ENCODE results near the gene PPP2R5B.

The PPP2R5B gene

GRCh38 chr11:64898076-64898445 is 26.4 kb upstream of the PPP2R5B start:
- Histone ChIP-seq H3K27me3 (ENCODE audit: insufficient read depth, poor library complexity, severe bottlenecking) (no peaks in the 10 kb centered on the region), H3K27ac (replicated peaks) (no peak overlapping the region), H3K4me3 (replicated peaks; ENCODE audit: insufficient read depth, low read length) (no peak overlapping the region)
- no peak for DNase-seq (ENCODE audit: low read depth in 1 of 2, low spot score in 1 of 2)
- no peak for TF ChIP-seq GABPA (IDR thresholded peaks at IDR 0.05; ENCODE audit: low read depth)
- TF ChIP-seq CTCF (IDR thresholded peaks at IDR 0.05; ENCODE audit: insufficient read depth, low read length), result no peak
- no peak for TF ChIP-seq SPI1 (IDR thresholded peaks at IDR 0.05; ENCODE audit: borderline replicate concordance, low read depth)
- TF ChIP-seq POLR2AphosphoS5 (IDR thresholded peaks at IDR 0.05; ENCODE audit: low read depth), result no peak
- no peak for TF ChIP-seq REST (IDR thresholded peaks at IDR 0.05; ENCODE audit: insufficient replicate concordance, low read depth)

- no peak for DNase-seq (ENCODE audit: low read depth in 1 of 2, low spot score in 1 of 2)
- H3K27me3 ChIP-seq (ENCODE audit: insufficient read depth, poor library complexity, severe bottlenecking), result no peaks in the 10 kb centered on the region
- TF ChIP-seq CTCF (IDR thresholded peaks at IDR 0.05; ENCODE audit: insufficient read depth, low read length) (no peak), POLR2AphosphoS5 (IDR thresholded peaks at IDR 0.05; ENCODE audit: low read depth) (no peak), GABPA (IDR thresholded peaks at IDR 0.05; ENCODE audit: low read depth) (no peak), REST (IDR thresholded peaks at IDR 0.05; ENCODE audit: insufficient replicate concordance, low read depth) (no peak), SPI1 (IDR thresholded peaks at IDR 0.05; ENCODE audit: borderline replicate concordance, low read depth) (no peak)
- H3K27ac ChIP-seq (replicated peaks), result no peak overlapping the region
- H3K4me3 ChIP-seq (replicated peaks; ENCODE audit: insufficient read depth, low read length), result no peak overlapping the region
These were observed 25.9 kb upstream of the PPP2R5B start for GRCh38 chr11:64898541-64898940.

GRCh38 chr11:64900263-64900678 is 24.2 kb upstream of the PPP2R5B start:
- Histone ChIP-seq H3K27ac (replicated peaks) (no peak overlapping the region), H3K27me3 (ENCODE audit: insufficient read depth, poor library complexity, severe bottlenecking) (no peaks in the 10 kb centered on the region), H3K4me3 (replicated peaks; ENCODE audit: insufficient read depth, low read length) (no peak overlapping the region)
- DNase-seq (ENCODE audit: low read depth in 1 of 2, low spot score in 1 of 2), result no peak
- no peak for TF ChIP-seq POLR2AphosphoS5 (IDR thresholded peaks at IDR 0.05; ENCODE audit: low read depth)
- no peak for TF ChIP-seq REST (IDR thresholded peaks at IDR 0.05; ENCODE audit: insufficient replicate concordance, low read depth)
- no peak for TF ChIP-seq SPI1 (IDR thresholded peaks at IDR 0.05; ENCODE audit: borderline replicate concordance, low read depth)
- TF ChIP-seq GABPA (IDR thresholded peaks at IDR 0.05; ENCODE audit: low read depth), result no peak
- no peak for TF ChIP-seq CTCF (IDR thresholded peaks at IDR 0.05; ENCODE audit: insufficient read depth, low read length)
